GM18907 (cell line): Measurements from ENCODE around the gene IKZF1.

Experiments
- ATAC-seq: cut with Tn5 transposase; IDR thresholded peaks from one replicate; pipeline ENCODE4 v1.9.1; 2021; ENCODE audit warnings: mild to moderate bottlenecking, moderate library complexity; ENCODE audit not compliant: unreplicated experiment

Gene IKZF1

DNA sequence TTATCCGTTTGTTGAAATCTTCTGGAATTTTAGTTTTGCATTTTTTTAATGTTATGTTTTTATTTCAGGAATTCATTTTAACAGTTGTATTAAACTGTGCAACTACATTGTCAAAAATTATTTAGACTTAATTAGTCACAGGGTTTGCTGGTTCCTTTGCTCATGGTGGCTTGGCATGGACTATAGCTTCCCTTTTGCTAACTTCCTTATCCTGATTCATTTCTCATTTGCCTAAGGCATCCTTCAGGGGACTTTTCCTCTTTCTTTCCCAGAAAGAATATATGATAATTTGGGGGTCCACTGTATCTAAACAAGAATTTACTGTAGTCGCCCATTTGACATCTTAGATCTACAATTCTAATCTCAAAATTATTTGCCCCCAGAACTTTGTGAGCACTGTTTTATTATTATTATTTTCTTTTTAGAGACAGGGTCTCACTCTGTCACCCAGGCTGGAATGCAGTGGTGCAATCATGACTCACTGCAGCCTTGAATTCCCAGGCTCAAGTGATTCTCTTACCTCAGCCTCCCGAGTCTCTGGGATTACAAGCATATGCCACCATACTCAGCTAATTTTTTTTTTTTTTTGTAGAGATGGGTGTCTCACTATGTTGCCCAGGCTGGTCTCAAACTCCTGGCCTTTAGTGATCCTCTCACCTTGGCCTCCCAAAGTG is 131.8 kb downstream of the IKZF1 start:
- ATAC-seq = no peak

DNA sequence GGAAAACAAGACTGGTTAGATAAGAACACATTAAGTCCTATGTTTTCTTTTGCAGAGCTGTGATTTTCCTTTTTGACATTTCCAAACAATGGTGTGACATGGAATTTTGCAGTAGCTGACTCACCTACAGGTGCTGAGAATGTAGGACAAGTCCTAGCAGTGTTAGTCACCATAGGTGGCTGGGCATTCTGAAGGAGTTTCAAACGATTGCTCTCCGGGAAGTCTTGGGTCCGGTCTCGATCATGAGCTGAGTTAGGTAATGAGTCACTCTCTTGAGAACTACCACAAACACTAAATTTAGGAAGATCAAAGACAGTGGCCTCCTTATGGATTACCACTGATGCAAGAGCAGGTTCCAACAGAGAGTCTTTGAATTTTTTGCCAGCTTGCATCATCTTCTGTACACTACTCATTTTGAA is 142.0 kb downstream of the IKZF1 start:
- no peak for ATAC-seq

DNA sequence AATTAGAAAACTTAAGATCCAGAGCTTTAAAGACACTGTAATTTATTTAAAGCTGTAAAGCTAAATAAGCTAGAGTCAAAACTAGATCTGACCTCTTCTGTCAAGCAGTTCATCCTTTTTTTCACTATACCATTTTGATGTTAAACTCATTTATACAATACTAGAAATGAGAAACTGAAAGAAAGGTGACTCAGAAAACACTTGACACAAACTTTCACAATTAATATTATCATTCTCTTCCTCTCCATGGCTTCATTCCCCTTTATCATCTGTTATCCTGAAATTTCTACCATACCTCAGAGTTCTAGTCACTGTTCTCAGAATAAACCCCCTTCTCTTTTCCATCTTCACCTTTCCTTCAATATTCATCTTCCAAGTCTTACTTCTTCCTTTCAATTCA is 144.3 kb downstream of the IKZF1 start:
- ATAC-seq = peak; percentile 31

DNA sequence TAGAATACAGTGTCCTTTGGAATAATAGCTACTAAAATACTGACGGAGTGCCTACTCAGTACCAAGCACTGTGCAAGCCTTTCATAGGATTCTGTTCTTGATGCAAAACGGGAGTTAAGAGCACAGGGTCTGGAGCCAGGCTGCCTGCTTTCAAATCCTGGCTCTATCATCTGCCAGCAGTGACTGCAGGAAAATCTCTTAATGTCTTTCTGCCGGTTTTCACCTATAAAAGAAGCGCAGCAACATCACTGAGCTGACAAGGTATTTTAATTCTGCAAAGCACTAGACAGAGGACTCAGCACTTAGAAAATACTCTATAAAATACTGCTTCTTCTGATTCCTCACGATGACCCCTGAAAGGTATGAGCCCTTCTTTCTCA is 145.0 kb downstream of the IKZF1 start:
- peak; percentile 0 for ATAC-seq

DNA sequence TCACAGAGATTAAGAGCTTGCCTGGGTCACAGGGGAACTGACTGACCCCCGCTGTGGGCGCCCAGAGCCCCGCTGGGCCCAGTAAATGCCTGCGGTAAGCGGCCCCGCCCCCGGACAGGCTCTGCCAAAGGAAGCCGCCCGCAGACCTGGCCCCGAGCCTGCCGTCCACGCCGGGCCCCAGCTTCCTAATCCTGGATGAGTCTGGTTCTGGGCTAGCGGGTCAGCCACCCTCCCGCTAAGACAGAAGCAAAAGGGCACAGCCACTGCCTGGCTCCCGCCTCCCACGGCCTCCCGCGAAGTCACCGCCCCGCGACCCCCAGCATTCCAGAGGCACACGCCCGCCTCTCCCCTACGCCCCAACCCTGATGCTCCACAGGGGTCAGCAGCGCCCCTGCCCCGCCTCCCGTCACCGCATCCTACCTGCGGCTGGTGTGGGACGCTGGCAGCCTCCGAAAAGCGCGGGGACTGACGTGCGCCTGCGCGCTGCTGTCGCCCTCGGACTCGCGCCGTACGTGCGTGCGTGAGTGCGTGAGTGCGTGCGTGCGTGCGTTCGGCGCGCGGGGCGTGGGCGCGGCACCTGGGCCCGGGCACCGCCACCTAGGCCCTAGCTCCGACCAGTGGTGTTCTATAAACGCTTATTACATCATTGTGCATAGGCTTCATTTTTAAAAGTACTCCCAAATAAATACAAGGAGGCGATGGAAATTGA is 145.5 kb downstream of the IKZF1 start, which contains the start of gene FIGNL1:
Gene FIGNL1 (minus strand): TSS at position 470 of the 709 bp plus-strand sequence. CDS start 3,063 bp downstream, outside the sequence.
- peak; percentile 94 for ATAC-seq

DNA sequence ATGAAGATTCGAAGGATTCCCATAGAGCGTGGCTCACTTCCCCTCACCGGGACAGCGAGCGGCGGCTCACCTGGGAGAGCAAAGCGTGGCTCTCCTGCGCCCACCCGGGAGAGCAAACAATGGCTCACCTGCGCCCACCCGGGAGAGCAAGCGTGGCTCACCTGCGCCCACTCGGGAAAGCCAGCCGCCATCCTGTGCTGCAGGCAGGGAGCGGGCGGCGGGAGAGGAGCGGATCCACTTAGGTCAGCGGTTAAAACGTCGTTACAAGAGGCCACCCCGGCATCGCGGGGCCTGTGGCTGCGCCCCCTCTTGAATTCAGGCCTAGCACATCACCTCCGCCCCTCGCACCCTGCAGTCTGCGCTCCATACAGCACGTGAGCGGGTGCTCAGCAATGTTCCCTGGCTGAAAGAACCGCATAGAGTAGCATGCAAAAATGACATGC is 146.1 kb downstream of the IKZF1 start:
- ATAC-seq = peak; percentile 24
